Measurements from ENCODE around the gene CDK6. TPM values are rescaled to one million over a fixed set of nuclear protein-coding genes. Genes with fewer than 3 reads are reported as not detected.

Gene CDK6
- total RNA-seq, 1 donor from 2014 or later, result 6.0 TPM

DNA sequence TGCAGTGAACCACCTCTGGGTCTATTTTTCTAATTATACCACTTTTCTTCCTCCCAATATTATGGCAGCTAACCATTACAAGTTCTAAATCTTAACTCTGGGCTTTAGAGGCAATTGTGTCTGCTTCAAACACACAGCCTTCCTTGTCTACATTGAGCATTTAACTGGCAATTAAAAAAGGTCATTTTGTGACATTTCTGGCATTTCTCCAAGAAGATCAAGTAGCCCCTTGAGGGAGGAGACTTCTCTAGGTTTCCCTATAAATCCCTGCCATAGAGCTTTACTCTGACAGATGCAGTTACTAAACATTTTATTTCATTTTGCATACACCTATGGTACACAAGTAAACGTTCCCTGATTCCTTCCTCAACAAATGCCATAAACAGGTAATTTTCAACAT, 212.8 kb downstream of the CDK6 start:
- Histone ChIP-seq H3K9me3 (ENCODE audit: low read depth) (no peaks in the 10 kb centered on the region), H3K4me2 (no peak overlapping the region), H3K27ac (no peak overlapping the region), H3K4me1 (no peaks in the 10 kb centered on the region), H3K79me2 (ENCODE audit: low read depth) (no peaks in the 10 kb centered on the region), H2AFZ (replicated peaks) (no peak overlapping the region), H3F3A (ENCODE audit: low read depth) (no peaks in the 10 kb centered on the region), H3K27me3 (no peaks in the 10 kb centered on the region), H4K20me1 (ENCODE audit: low read depth) (no peaks in the 10 kb centered on the region), H3K4me3 (no peak overlapping the region), H3K9ac (no peak overlapping the region), H3K36me3 (no peaks in the 10 kb centered on the region)
- TF ChIP-seq EZH2phosphoT487 (IDR thresholded peaks at IDR 0.05) (no peak), EZH2 (IDR thresholded peaks at IDR 0.05) (no peak)
- TF ChIP-seq, protein P1, sequence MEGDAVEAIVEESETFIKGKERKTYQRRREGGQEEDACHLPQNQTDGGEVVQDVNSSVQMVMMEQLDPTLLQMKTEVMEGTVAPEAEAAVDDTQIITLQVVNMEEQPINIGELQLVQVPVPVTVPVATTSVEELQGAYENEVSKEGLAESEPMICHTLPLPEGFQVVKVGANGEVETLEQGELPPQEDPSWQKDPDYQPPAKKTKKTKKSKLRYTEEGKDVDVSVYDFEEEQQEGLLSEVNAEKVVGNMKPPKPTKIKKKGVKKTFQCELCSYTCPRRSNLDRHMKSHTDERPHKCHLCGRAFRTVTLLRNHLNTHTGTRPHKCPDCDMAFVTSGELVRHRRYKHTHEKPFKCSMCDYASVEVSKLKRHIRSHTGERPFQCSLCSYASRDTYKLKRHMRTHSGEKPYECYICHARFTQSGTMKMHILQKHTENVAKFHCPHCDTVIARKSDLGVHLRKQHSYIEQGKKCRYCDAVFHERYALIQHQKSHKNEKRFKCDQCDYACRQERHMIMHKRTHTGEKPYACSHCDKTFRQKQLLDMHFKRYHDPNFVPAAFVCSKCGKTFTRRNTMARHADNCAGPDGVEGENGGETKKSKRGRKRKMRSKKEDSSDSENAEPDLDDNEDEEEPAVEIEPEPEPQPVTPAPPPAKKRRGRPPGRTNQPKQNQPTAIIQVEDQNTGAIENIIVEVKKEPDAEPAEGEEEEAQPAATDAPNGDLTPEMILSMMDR (IDR thresholded peaks at IDR 0.05), result no peak
- H3K27ac Mint-ChIP-seq, result no peak overlapping the region
- peaks cover 18% of the 10 kb centered on the region for H3K36me3 Mint-ChIP-seq
- H3K4me1 Mint-ChIP-seq, result peaks cover 8% of the 10 kb centered on the region
- no peaks in the 10 kb centered on the region for H3K27me3 Mint-ChIP-seq (ENCODE audit: insufficient read depth, low read depth)
- H3K9me3 Mint-ChIP-seq, result peaks cover 10% of the 10 kb centered on the region
- H3K4me3 Mint-ChIP-seq, result no peak overlapping the region
- no peak for DNase-seq (ENCODE audit: low spot score)

DNA sequence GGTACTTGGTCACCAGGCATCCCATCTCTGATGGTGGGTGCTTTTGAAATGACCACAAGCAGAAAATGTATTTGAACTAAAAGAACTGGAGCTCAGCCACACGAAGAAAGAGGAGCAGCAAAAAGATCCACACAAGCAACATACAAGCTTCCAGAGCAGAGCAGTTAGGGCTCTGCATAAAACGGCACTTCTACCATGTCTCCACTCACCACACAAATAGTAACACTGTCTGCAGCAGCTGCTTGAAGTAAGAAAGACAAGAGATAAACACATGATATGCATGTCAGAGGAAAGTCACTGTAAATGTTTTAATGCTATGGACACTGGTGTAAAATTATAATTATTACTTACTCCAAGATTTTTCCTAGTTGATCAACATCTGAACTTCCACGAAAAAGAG, 213.7 kb downstream of the CDK6 start:
- H3K36me3 Mint-ChIP-seq, result peaks cover 11% of the 10 kb centered on the region
- peaks cover 7% of the 10 kb centered on the region for H3K9me3 Mint-ChIP-seq
- Histone ChIP-seq H3K4me1 (no peaks in the 10 kb centered on the region), H3K27me3 (no peaks in the 10 kb centered on the region), H4K20me1 (ENCODE audit: low read depth) (no peaks in the 10 kb centered on the region), H3K27ac (no peak overlapping the region), H3F3A (ENCODE audit: low read depth) (no peaks in the 10 kb centered on the region), H3K4me3 (no peak overlapping the region), H3K9me3 (ENCODE audit: low read depth) (no peaks in the 10 kb centered on the region), H2AFZ (replicated peaks) (no peak overlapping the region), H3K9ac (no peak overlapping the region), H3K4me2 (no peak overlapping the region), H3K36me3 (no peaks in the 10 kb centered on the region), H3K79me2 (ENCODE audit: low read depth) (no peaks in the 10 kb centered on the region)
- peaks cover 8% of the 10 kb centered on the region for H3K4me1 Mint-ChIP-seq
- TF ChIP-seq EZH2phosphoT487 (IDR thresholded peaks at IDR 0.05) (no peak), EZH2 (IDR thresholded peaks at IDR 0.05) (no peak)
- TF ChIP-seq, protein P1 (IDR thresholded peaks at IDR 0.05), result no peak
- DNase-seq (ENCODE audit: low spot score), result no peak
- H3K27ac Mint-ChIP-seq, result no peak overlapping the region
- H3K4me3 Mint-ChIP-seq, result no peak overlapping the region
- H3K27me3 Mint-ChIP-seq (ENCODE audit: insufficient read depth, low read depth), result no peaks in the 10 kb centered on the region

DNA sequence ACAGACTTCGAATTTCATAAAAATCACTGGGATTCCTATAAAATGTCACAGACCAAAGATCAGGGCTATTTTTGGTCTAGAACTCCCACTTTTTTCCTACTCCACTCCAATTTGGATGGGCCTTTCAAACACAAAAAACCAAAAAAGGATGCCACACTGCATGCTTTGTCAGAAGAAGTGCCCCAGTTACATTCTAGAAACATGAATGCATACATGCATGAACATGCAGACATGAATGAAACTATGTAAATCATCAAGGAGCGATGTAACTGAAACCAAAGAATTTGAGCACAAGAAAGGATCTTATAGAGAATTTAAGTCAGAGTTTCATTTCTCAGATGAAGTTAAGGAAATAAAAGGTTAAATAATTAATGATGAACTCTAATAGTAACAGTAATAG, 214.3 kb downstream of the CDK6 start:
- Histone ChIP-seq H3K4me3 (no peak overlapping the region), H3K27me3 (no peaks in the 10 kb centered on the region), H2AFZ (replicated peaks) (no peak overlapping the region), H3K9ac (no peak overlapping the region), H4K20me1 (ENCODE audit: low read depth) (no peaks in the 10 kb centered on the region), H3K4me1 (no peaks in the 10 kb centered on the region), H3K27ac (no peak overlapping the region), H3K36me3 (no peaks in the 10 kb centered on the region), H3F3A (ENCODE audit: low read depth) (no peaks in the 10 kb centered on the region), H3K9me3 (ENCODE audit: low read depth) (no peaks in the 10 kb centered on the region), H3K79me2 (ENCODE audit: low read depth) (no peaks in the 10 kb centered on the region), H3K4me2 (no peak overlapping the region)
- DNase-seq (ENCODE audit: low spot score), result no peak
- no peaks in the 10 kb centered on the region for H3K27me3 Mint-ChIP-seq (ENCODE audit: insufficient read depth, low read depth)
- TF ChIP-seq, protein P1 (IDR thresholded peaks at IDR 0.05), result no peak
- TF ChIP-seq EZH2 (IDR thresholded peaks at IDR 0.05) (no peak), EZH2phosphoT487 (IDR thresholded peaks at IDR 0.05) (no peak)
- H3K4me3 Mint-ChIP-seq, result no peak overlapping the region
- peaks cover 2% of the 10 kb centered on the region for H3K9me3 Mint-ChIP-seq
- H3K4me1 Mint-ChIP-seq, result peaks cover 8% of the 10 kb centered on the region
- H3K36me3 Mint-ChIP-seq, result peaks cover 10% of the 10 kb centered on the region
- H3K27ac Mint-ChIP-seq, result no peak overlapping the region

Measured in neural progenitor cell (in vitro differentiated cells).